Endothelial cell of umbilical vein (primary cell): ENCODE measurements around the gene LCAT. TPM values are rescaled to one million over a fixed set of nuclear protein-coding genes. Genes with fewer than 3 reads are reported as not detected.

Experiments
- BruUV-seq: library from RNA; stranded (reverse); fragments of 400-500 nt; replicated peaks from 2 replicates; lab custom pipeline; 2021; lab: Mats Ljungman, UMichigan
- CTCF ChIA-PET: fragments of 300-600, 350-600 bp; sonication (Branson Sonifier 250); formaldehyde crosslinking; loops from one replicate; lab custom pipeline; 2021; ENCODE audit warnings: antibody characterized with exemption, inconsistent platforms; lab: Charles Lee
- POLR2A ChIA-PET: fragments of 300-600, 350-600 bp; sonication (Branson Sonifier 250); formaldehyde crosslinking; loops from one replicate; lab custom pipeline; 2021; ENCODE audit warnings: antibody characterized with exemption, inconsistent platforms; lab: Charles Lee
- DNase-seq: peaks from one replicate; pipeline ENCODE4 v3.0.0-alpha.2; 2011; ENCODE audit warnings: low read depth, low spot score
- FAIRE-seq: peaks from 2 replicates; lab custom pipeline; 2011; peaks lifted over from hg19 to GRCh38; lab: Jason Lieb, UNC
- H2AFZ ChIP-seq: 2 replicates; pipeline ENCODE4 v1.6.0; 2012; ENCODE audit warnings: low read depth, low read length, control low read depth, inconsistent platforms
- H3K27ac ChIP-seq: 2 replicates; pipeline ENCODE4 v1.5.1; 2011; ENCODE audit warnings: low read depth, mild to moderate bottlenecking, control low read depth, low read length, moderate library complexity; ENCODE audit not compliant: insufficient read depth
- H3K27me3 ChIP-seq, 2 experiments: 2 replicates each; pipeline versions ENCODE4 v1.6.0 to v1.6.1; 2011; ENCODE audit warnings: low read length in 2 of 2, mixed read lengths in 1 of 2; ENCODE audit not compliant: control insufficient read depth in 2 of 2, insufficient read depth in 2 of 2
- H3K36me3 ChIP-seq, 2 experiments: 2 replicates in 1 of 2; 3 replicates in 1 of 2; pipeline ENCODE4 v1.5.1; 2011; ENCODE audit warnings: low read length in 2 of 2, mild to moderate bottlenecking in 1 of 2, moderate library complexity in 1 of 2; ENCODE audit not compliant: control insufficient read depth in 2 of 2, insufficient read depth in 2 of 2; ENCODE audit errors: extremely low read depth in 1 of 2
- H3K4me1 ChIP-seq: 3 replicates; pipeline ENCODE4 v1.5.1; 2011; ENCODE audit warnings: mild to moderate bottlenecking, low read length; ENCODE audit not compliant: control insufficient read depth, insufficient read depth; ENCODE audit errors: extremely low read depth
- H3K4me2 ChIP-seq: 2 replicates; pipeline ENCODE4 v1.6.1; 2011; ENCODE audit warnings: low read length, control low read depth, mixed read lengths; ENCODE audit not compliant: insufficient read depth
- H3K4me3 ChIP-seq, 3 experiments: fragments of 200-600 bp in 1 of 3; sonication (generic), shearing (Covaris generic) in 1 of 3; replicated peaks in 1 of 3; 2 replicates each; pipeline ENCODE4 v1.5.1; 2011 to 2016; ENCODE audit warnings: control low read depth in 3 of 3, low read length in 3 of 3, mild to moderate bottlenecking in 2 of 3, inconsistent platforms in 1 of 3, low read depth in 1 of 3, moderate library complexity in 1 of 3; ENCODE audit not compliant: insufficient read depth in 1 of 3
- H3K79me2 ChIP-seq: 2 replicates; pipeline ENCODE4 v1.6.0; 2012; ENCODE audit warnings: low read length, inconsistent platforms; ENCODE audit not compliant: control insufficient read depth, insufficient read depth
- H3K9ac ChIP-seq: replicated peaks from 2 replicates; pipeline ENCODE3; 2011; ENCODE audit warnings: low read length, control low read depth; ENCODE audit not compliant: insufficient read depth; ENCODE audit errors: extremely low read depth
- H3K9me1 ChIP-seq: replicated peaks from 3 replicates; pipeline ENCODE4 v1.6.0; 2011; ENCODE audit warnings: mild to moderate bottlenecking, low read length; ENCODE audit not compliant: control insufficient read depth, insufficient read depth; ENCODE audit errors: extremely low read depth
- H3K9me3 ChIP-seq: replicated peaks from 2 replicates; pipeline ENCODE4 v1.5.1; 2012; ENCODE audit warnings: low read length, inconsistent platforms; ENCODE audit not compliant: control insufficient read depth, insufficient read depth
- H4K20me1 ChIP-seq: replicated peaks from 2 replicates; pipeline ENCODE3; 2011; ENCODE audit warnings: mild to moderate bottlenecking, low read length; ENCODE audit not compliant: control insufficient read depth, insufficient read depth; ENCODE audit errors: extremely low read depth
- CTCF ChIP-seq, 2 donors: IDR thresholded peaks; 1 replicate in 1 of 2; 2 replicates in 1 of 2; pipeline ENCODE4 v1.5.1; 2011; ENCODE audit warnings: low read length in 2 of 2, mild to moderate bottlenecking in 2 of 2, moderate library complexity in 2 of 2, control low read depth in 1 of 2, inconsistent platforms in 1 of 2, low read depth in 1 of 2; ENCODE audit not compliant: insufficient read depth in 1 of 2; ENCODE audit errors: extremely low read depth in 1 of 2
- EZH2 ChIP-seq: IDR thresholded peaks from 2 replicates; pipeline ENCODE4 v1.6.1; 2012; ENCODE audit warnings: borderline replicate concordance, low read depth, mild to moderate bottlenecking, moderate library complexity, low read length, inconsistent platforms; ENCODE audit not compliant: severe bottlenecking
- FOS ChIP-seq: IDR thresholded peaks from 2 replicates; pipeline ENCODE4 v1.6.1; 2011; ENCODE audit warnings: mild to moderate bottlenecking, low read length, moderate library complexity, borderline replicate concordance; ENCODE audit not compliant: insufficient read depth
- GATA2 ChIP-seq: IDR thresholded peaks from 2 replicates; pipeline ENCODE4 v1.7.0; 2011; ENCODE audit warnings: low read depth, mild to moderate bottlenecking, moderate library complexity, mixed read lengths, low read length; ENCODE audit not compliant: insufficient read length, insufficient read depth
- JUN ChIP-seq: IDR thresholded peaks from 2 replicates; pipeline ENCODE4 v1.6.1; 2011; ENCODE audit warnings: borderline replicate concordance, low read depth; ENCODE audit not compliant: insufficient read length, insufficient read depth
- MAX ChIP-seq: IDR thresholded peaks from 2 replicates; pipeline ENCODE4 v1.6.1; 2011; ENCODE audit not compliant: insufficient read depth, insufficient read length
- POLR2A ChIP-seq: IDR thresholded peaks from 2 replicates; pipeline ENCODE4 v1.6.1; 2012; ENCODE audit warnings: low read depth, mild to moderate bottlenecking, control low read depth, low read length
- POLR2AphosphoS5 ChIP-seq: IDR thresholded peaks from 2 replicates; pipeline ENCODE4 v1.6.1; 2012; ENCODE audit warnings: low read depth, mild to moderate bottlenecking, control low read depth, low read length, moderate library complexity; ENCODE audit not compliant: insufficient read depth
- dilution Hi-C: fragments of 300-500 bp; cut with MboI; formaldehyde crosslinking; loops from one replicate; pipeline ENCODE4 v1.15.0; 2019; ENCODE audit warnings: low sequenced_read_pairs; ENCODE audit not compliant: extremely low pct_ligation_motif_present
- intact Hi-C: fragments of 100-400 bp; cut with micrococcal nuclease; formaldehyde crosslinking; loops from one replicate; pipeline ENCODE4 v1.10.0; 2022
- polyA plus RNA-seq, 4 experiments: library from polyadenylated mRNA; depleted of rRNA in 3 of 4; stranded (reverse) in 3 of 4; unstranded in 1 of 4; fragments of >200 nt; gene quantifications; 2 replicates each; pipeline versions ENCODE4 v1.2.1 to v1.2.3, GENCODE V29; 2011 to 2012; ENCODE audit warnings: missing spikeins in 1 of 4
- total RNA-seq: library from RNA; stranded (reverse); gene quantifications from 2 replicates; pipeline ENCODE4 v1.2.3, GENCODE V29; 2021

Gene LCAT
- total and polyA plus RNA-seq, 2 donors (not counting 3 experiments of a cell fraction or from before 2014, with no cell fraction given): 22.6 to 46.1 TPM

- Histone ChIP-seq H3K9me3 (no peaks in the 10 kb centered on the region), H4K20me1 (no peaks in the 10 kb centered on the region), H3K4me3 (no peak overlapping the region), H3K27me3 (no peaks in the 10 kb centered on the region), H3K9me1 (no peaks in the 10 kb centered on the region), H3K79me2 (no peaks in the 10 kb centered on the region), H3K36me3 (no peaks in the 10 kb centered on the region), H2AFZ (no peak overlapping the region), H3K27ac (no peak overlapping the region), H3K9ac (no peak overlapping the region), H3K4me1 (peaks cover 5% of the 10 kb centered on the region), H3K4me2 (no peak overlapping the region)
- intact Hi-C loops (no loop called here), dilution Hi-C loops (no loop called here)
- FAIRE-seq (no peak), DNase-seq (no peak)
- ChIA-PET CTCF (interaction anchor here (1.0 to 2.4 kb wide), 3 partner anchors 13 to 51 kb away, joined by 3 to 6 read pairs (median 5); no protein-coding TSS in a partner anchor), POLR2A (no interaction called here)
- TF ChIP-seq POLR2A (no peak), GATA2 (no peak), CTCF (IDR thresholded peaks at IDR 0.05; ENCODE audit: extremely low read depth in 1 of 2, insufficient read depth in 1 of 2, low read depth in 1 of 2, low read length in 2 of 2) (no peak)
- BruUV-seq: no TSS peak
Measured at GRCh38 chr16:67990018-67990386, 46.1 kb upstream of the LCAT start.

- intact Hi-C loops (no loop called here), dilution Hi-C loops (no loop called here)
- Histone ChIP-seq H3K9ac (no peak overlapping the region), H3K79me2 (no peaks in the 10 kb centered on the region), H3K4me3 (no peak overlapping the region), H3K27ac (no peak overlapping the region), H3K9me3 (no peaks in the 10 kb centered on the region), H3K36me3 (no peaks in the 10 kb centered on the region), H3K9me1 (no peaks in the 10 kb centered on the region), H2AFZ (no peak overlapping the region), H4K20me1 (no peaks in the 10 kb centered on the region), H3K4me1 (peaks cover 10% of the 10 kb centered on the region), H3K4me2 (no peak overlapping the region), H3K27me3 (no peaks in the 10 kb centered on the region)
- TF ChIP-seq CTCF (IDR thresholded peaks at IDR 0.05; ENCODE audit: extremely low read depth in 1 of 2, insufficient read depth in 1 of 2, low read depth in 1 of 2, low read length in 2 of 2) (no peak), GATA2 (no peak), MAX (no peak), POLR2A (no peak), JUN (no peak), FOS (no peak), POLR2AphosphoS5 (no peak), EZH2 (no peak)
- FAIRE-seq: no peak
- POLR2A ChIA-PET: no interaction called here
- DNase-seq: no peak
- no TSS peak for BruUV-seq
- CTCF ChIA-PET: interaction anchor here (1.0 to 2.4 kb wide), 3 partner anchors 13 to 51 kb away, joined by 3 to 6 read pairs (median 5); no protein-coding TSS in a partner anchor
Measured at GRCh38 chr16:67989322-67990017, 45.5 kb upstream of the LCAT start.
